HUES64 (cell line): Measurements from ENCODE around the gene OR2T6. TPM values are rescaled to one million over a fixed set of nuclear protein-coding genes. Genes with fewer than 3 reads are reported as not detected.
A peak's percentile ranks its signal among the peaks of the same experiment; 100 is the strongest.

ENCODE experiments used
- H3K27ac ChIP-seq: 2 replicates; pipeline ENCODE4 v1.7.0; 2013; ENCODE audit warnings: low read depth, low read length, inconsistent platforms
- H3K27me3 ChIP-seq: 2 replicates; pipeline ENCODE4 v1.6.1; 2013; ENCODE audit warnings: mild to moderate bottlenecking, low read length; ENCODE audit not compliant: insufficient read depth
- H3K36me3 ChIP-seq: 2 replicates; pipeline ENCODE4 v1.6.1; 2013; ENCODE audit warnings: mild to moderate bottlenecking, low read length; ENCODE audit not compliant: insufficient read depth
- H3K4me1 ChIP-seq: 2 replicates; pipeline ENCODE4 v1.6.1; 2013; ENCODE audit warnings: mild to moderate bottlenecking, low read length, moderate library complexity; ENCODE audit not compliant: insufficient read depth
- H3K4me3 ChIP-seq: 2 replicates; pipeline ENCODE4 v1.5.1; 2013; ENCODE audit warnings: mild to moderate bottlenecking, low read length, moderate library complexity
- H3K9ac ChIP-seq: 2 replicates; pipeline ENCODE4 v1.6.1; 2013; ENCODE audit warnings: mild to moderate bottlenecking, low read depth, low read length
- H3K9me3 ChIP-seq: 2 replicates; pipeline ENCODE4 v1.6.1; 2013; ENCODE audit warnings: low read depth, low read length; ENCODE audit not compliant: insufficient read depth
- WGBS: fragments of 150-250, 120-280 bp; methylation state at CpG from one replicate; pipeline ENCODE4 v1.1.7; 2013; ENCODE audit warnings: missing lambda C conversion rate; 5-methylcytosine and 5-hydroxymethylcytosine counted together
- polyA plus RNA-seq, 2 experiments: library from polyadenylated mRNA; stranded (reverse); fragments of 50-300 nt; gene quantifications; one replicate each; pipeline ENCODE4 v1.2.3, GENCODE V29; 2013

Gene OR2T6, protein sequence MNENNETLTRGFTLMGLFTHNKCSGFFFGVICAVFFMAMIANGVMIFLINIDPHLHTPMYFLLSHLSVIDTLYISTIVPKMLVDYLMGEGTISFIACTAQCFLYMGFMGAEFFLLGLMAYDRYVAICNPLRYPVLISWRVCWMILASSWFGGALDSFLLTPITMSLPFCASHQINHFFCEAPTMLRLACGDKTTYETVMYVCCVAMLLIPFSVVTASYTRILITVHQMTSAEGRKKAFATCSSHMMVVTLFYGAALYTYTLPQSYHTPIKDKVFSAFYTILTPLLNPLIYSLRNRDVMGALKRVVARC
- not detected for polyA plus RNA-seq (2013, experiment 1 of 2)
- polyA plus RNA-seq (2013, experiment 2 of 2): not detected

GRCh38 chr1:248375446-248375845, at the start of gene OR2T6:
Gene OR2T6, plus strand, starts transcription at chr1:248375746. Its CDS starts 11,863 bp downstream, at chr1:248387609.
- no peaks in the 10 kb centered on the region for H3K27me3 ChIP-seq
- H3K36me3 ChIP-seq: no peaks in the 10 kb centered on the region
- H3K4me1 ChIP-seq: no peaks in the 10 kb centered on the region
- H3K27ac ChIP-seq: no peak within 1 kb of the TSS
- H3K9me3 ChIP-seq: peaks cover 99% of the 10 kb centered on the region
- no peak within 1 kb of the TSS for H3K9ac ChIP-seq
- H3K4me3 ChIP-seq: no peak within 1 kb of the TSS

GRCh38 chr1:248343451-248343850, 32.1 kb upstream of the OR2T6 start:
- no peaks in the 10 kb centered on the region for H3K27me3 ChIP-seq
- no peaks in the 10 kb centered on the region for H3K36me3 ChIP-seq
- no peak overlapping the region for H3K9ac ChIP-seq
- H3K4me3 ChIP-seq: no peak overlapping the region
- 50% methylated on average over 1 of the region's 3 CpGs for whole genome bisulfite sequencing
- no peak overlapping the region for H3K27ac ChIP-seq
- no peaks in the 10 kb centered on the region for H3K4me1 ChIP-seq
- peaks cover 76% of the 10 kb centered on the region for H3K9me3 ChIP-seq

DNA sequence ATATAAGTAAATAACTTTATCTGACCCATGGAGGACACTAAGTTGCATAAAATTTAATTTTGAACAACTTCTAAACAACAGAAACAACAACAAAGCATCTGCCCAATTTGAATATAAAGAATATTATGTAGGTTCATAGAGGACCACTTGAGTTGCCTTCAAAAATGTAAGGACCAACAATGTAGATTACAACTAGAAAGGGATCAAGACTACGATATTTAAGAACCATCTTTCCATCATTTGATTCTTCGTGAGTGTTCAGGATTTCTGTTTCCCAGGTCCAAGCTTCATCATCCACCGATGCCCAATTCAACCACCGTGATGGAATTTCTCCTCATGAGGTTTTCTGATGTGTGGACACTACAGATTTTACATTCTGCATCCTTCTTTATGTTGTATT, 27.1 kb upstream of the OR2T6 start, which contains the start of gene OR14C36:
Gene OR14C36, plus strand, starts transcription at position 301 of the 400 bp plus-strand sequence. Its CDS starts 0 bp downstream, at position 301.
- Histone ChIP-seq H3K4me1 (no peaks in the 10 kb centered on the region), H3K27me3 (no peaks in the 10 kb centered on the region), H3K9ac (no peak within 1 kb of the TSS), H3K36me3 (no peaks in the 10 kb centered on the region), H3K27ac (no peak within 1 kb of the TSS), H3K4me3 (no peak within 1 kb of the TSS), H3K9me3 (peaks cover 98% of the 10 kb centered on the region)
- WGBS: 69% methylated on average over 4 of the region's 4 CpGs

GRCh38 chr1:248359415-248359814, 16.1 kb upstream of the OR2T6 start:
- Histone ChIP-seq H3K9ac (no peak overlapping the region), H3K4me1 (no peaks in the 10 kb centered on the region), H3K27ac (no peak overlapping the region), H3K9me3 (peaks cover 98% of the 10 kb centered on the region), H3K36me3 (no peaks in the 10 kb centered on the region), H3K4me3 (no peak overlapping the region), H3K27me3 (no peaks in the 10 kb centered on the region)
- WGBS: 42% methylated on average over 2 of the region's 3 CpGs

- Histone ChIP-seq H3K9me3 (peaks cover 98% of the 10 kb centered on the region), H3K36me3 (no peaks in the 10 kb centered on the region), H3K4me1 (no peaks in the 10 kb centered on the region), H3K27me3 (no peaks in the 10 kb centered on the region), H3K27ac (no peak within 1 kb of the TSS), H3K9ac (no peak within 1 kb of the TSS), H3K4me3 (0 out of 2 replicates have a peak within 1 kb of the TSS, but pooled peaks have one; percentile 5)
- 48% methylated on average over 3 of the region's 3 CpGs for WGBS
These were observed 14.3 kb upstream of the OR2T6 start, which contains the start of gene OR2T4 for GRCh38 chr1:248361121-248361715. Gene OR2T4, plus strand, starts transcription at chr1:248361665. Its CDS starts 0 bp downstream, at chr1:248361665.

DNA sequence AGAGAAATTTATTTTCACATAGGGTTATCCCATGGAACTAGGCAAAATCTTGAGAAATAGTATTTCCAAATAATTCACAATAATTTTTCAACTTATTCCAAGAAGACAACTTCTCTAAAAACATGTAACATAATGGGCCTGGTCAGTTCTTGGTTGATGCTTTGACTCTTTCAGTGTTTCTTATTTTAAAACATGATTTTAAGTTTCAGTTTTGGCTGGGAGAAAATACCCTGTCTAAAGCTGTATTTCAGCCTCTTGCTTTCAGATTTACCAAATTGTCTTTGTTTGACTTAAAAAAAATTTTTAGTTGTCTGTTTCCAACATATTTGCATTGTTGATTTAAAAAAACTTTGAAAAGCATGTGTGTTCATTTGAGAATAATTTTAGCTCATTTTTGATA, 8.9 kb upstream of the OR2T6 start:
- Histone ChIP-seq H3K27me3 (no peaks in the 10 kb centered on the region), H3K36me3 (no peaks in the 10 kb centered on the region), H3K9me3 (peaks cover 99% of the 10 kb centered on the region), H3K4me1 (no peaks in the 10 kb centered on the region), H3K4me3 (no peak overlapping the region), H3K9ac (no peak overlapping the region), H3K27ac (no peak overlapping the region)

DNA sequence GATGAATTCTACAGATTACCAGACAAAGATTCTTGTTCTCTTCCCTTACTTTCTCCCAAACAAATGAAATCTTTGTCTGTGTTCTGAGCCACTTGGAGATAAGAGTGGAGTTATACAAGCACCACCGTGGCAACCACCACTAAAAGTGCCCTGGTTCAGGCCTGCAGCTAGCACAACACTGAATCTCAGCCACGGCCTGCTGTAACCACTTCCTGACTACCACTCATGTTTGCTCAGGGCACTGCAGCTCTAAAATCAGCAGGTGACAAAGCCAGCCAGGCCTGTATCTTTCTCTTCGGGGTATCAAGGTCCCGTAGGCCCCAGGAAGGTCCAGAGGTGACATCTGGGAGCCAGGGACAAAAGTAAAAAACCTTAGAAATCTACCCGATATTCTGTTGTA, 3.2 kb upstream of the OR2T6 start:
- Histone ChIP-seq H3K9ac (no peak overlapping the region), H3K36me3 (no peaks in the 10 kb centered on the region), H3K9me3 (peaks cover 100% of the 10 kb centered on the region), H3K4me3 (no peak overlapping the region), H3K4me1 (no peaks in the 10 kb centered on the region), H3K27me3 (no peaks in the 10 kb centered on the region), H3K27ac (no peak overlapping the region)
- WGBS: 72% methylated on average over 5 of the region's 5 CpGs

DNA sequence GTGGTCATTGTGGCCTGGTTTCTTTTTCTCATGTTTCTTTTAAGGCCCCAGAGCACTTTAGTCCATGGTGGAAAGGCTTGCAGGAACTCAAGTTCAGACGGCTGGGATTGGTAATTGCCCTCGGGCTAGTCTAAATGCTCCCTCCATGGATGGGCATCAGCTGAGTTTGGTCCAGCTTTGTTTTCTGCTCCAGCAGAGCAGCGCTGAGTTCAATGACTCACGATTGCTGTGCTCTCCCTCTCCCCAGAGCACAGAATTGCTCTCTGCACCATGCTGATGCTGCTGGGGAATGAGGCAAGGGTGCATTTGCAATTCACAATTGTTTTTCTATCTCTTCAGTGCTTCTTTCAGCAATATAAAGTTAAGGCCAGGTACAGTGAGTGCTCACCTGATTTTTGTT, 1.8 kb upstream of the OR2T6 start:
- H3K9ac ChIP-seq: no peak overlapping the region
- no peaks in the 10 kb centered on the region for H3K27me3 ChIP-seq
- H3K27ac ChIP-seq: no peak overlapping the region
- H3K4me3 ChIP-seq: no peak overlapping the region
- peaks cover 99% of the 10 kb centered on the region for H3K9me3 ChIP-seq
- H3K36me3 ChIP-seq: no peaks in the 10 kb centered on the region
- 72% methylated on average over 4 of the region's 4 CpGs for WGBS
- no peaks in the 10 kb centered on the region for H3K4me1 ChIP-seq

DNA sequence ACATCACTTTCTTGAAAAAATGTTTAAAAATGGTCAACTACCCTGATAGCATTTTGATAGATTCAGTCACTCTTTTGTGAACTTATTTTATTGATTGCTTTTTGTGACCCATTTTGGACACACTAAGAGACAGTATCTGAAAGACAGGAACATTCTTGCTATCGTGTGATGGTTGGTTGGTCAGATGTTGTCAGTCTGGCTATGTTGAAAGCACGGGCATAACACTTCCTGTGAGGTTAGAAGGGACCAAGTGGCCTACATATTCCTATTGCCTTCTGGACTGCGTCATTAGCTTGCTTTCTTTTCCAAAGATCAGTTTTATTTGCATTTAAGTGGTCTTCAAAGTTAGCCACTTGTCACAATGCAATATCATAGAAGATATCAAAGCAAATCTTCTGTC, 1.4 kb downstream of the OR2T6 start:
- Histone ChIP-seq H3K4me3 (no peak overlapping the region), H3K4me1 (no peaks in the 10 kb centered on the region), H3K27ac (no peak overlapping the region), H3K9me3 (peaks cover 98% of the 10 kb centered on the region), H3K27me3 (no peaks in the 10 kb centered on the region), H3K9ac (no peak overlapping the region), H3K36me3 (no peaks in the 10 kb centered on the region)
- 56% methylated on average over 3 of the region's 3 CpGs for WGBS

DNA sequence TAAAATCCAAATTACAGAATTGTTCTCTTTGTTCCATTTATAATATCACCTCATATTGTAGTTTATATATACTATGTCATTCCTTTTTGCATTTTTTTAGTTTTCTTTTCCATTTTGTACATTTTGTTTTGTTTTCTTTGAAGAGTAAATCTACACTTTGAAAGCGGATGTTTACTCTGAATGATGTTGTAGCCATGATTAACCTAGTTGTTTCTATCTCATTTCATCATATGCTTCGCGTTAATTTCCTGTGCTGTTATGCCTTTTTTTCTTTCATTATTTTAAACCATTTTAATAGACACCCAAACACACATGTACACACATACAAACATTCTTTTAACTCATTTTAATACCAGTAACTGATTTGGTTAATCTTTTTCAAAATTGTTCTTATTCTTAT, 5.3 kb downstream of the OR2T6 start:
- Histone ChIP-seq H3K4me3 (no peak overlapping the region), H3K9ac (no peak overlapping the region), H3K27ac (no peak overlapping the region), H3K27me3 (no peaks in the 10 kb centered on the region), H3K4me1 (no peaks in the 10 kb centered on the region), H3K9me3 (peaks cover 76% of the 10 kb centered on the region), H3K36me3 (no peaks in the 10 kb centered on the region)
- WGBS: 83% methylated on average over 3 of the region's 3 CpGs

GRCh38 chr1:248388426-248388825, 12.9 kb downstream of the OR2T6 start:
- no peak overlapping the region for H3K9ac ChIP-seq
- 59% methylated on average over 2 of the region's 2 CpGs for WGBS
- no peak overlapping the region for H3K27ac ChIP-seq

More at GRCh38 chr1:248388426-248388825, 12.9 kb downstream of the OR2T6 start:
- Histone ChIP-seq H3K36me3 (no peaks in the 10 kb centered on the region), H3K27me3 (no peaks in the 10 kb centered on the region), H3K4me3 (no peak overlapping the region; the same call in 1 of the 2 replicates), H3K4me1 (no peaks in the 10 kb centered on the region), H3K9me3 (peaks cover 90% of the 10 kb centered on the region)
